HG02610 (cell line): Measurements from ENCODE around the gene HTRA3.

ENCODE experiments used
- ATAC-seq: cut with Tn5 transposase; IDR thresholded peaks from one replicate; pipeline ENCODE4 v1.9.1; 2021; ENCODE audit warnings: mild to moderate bottlenecking, moderate library complexity; ENCODE audit not compliant: unreplicated experiment

Gene HTRA3

DNA sequence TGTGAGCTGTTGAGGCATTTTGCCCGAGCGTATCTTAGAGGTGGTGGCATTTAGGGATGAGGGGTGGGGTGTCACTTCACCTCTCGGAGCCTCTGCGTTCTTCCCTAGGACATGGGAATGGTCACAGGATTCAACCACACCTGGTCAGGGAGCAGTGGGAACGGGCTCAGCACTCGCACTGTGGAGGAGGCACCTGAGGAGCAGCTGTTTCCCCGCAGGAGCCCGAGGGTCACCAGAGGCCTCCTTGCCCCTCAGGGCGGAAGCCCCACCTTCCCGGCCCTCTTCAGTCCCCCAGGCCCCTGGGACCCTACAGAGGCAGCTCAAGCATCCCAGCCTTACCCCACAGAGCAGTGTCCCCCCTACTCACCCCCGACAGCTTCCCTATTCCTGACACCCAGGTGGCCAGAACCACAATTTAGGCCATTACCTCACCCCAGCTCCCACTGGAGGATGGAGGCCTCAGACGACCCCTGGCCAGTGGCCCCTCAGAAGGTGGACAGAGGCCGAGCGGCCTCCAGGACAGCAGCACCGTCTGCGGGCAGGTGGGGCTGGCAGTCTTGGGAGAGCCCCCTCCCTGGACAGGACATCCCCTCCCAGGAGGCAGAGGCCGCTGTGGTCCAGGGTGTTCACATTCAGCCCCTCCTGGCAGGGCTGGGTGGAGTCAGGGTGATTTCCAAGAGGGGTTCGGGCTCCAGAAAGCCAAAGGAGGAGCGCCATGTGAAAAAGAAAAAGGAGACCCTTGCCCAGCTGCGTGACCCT lies 4.2 kb upstream of the HTRA3 start:
- no peak for ATAC-seq

GRCh38 chr4:8266088-8266487 lies 3.5 kb upstream of the HTRA3 start:
- no peak for ATAC-seq

- ATAC-seq, result no peak
These were observed 3.0 kb upstream of the HTRA3 start for GRCh38 chr4:8266508-8266907.

GRCh38 chr4:8267077-8267476 lies 2.5 kb upstream of the HTRA3 start:
- no peak for ATAC-seq

GRCh38 chr4:8268211-8268610 lies 1.3 kb upstream of the HTRA3 start:
- no peak for ATAC-seq

GRCh38 chr4:8268901-8269534 lies 536 bp upstream of the HTRA3 start:
- ATAC-seq, result no peak

DNA sequence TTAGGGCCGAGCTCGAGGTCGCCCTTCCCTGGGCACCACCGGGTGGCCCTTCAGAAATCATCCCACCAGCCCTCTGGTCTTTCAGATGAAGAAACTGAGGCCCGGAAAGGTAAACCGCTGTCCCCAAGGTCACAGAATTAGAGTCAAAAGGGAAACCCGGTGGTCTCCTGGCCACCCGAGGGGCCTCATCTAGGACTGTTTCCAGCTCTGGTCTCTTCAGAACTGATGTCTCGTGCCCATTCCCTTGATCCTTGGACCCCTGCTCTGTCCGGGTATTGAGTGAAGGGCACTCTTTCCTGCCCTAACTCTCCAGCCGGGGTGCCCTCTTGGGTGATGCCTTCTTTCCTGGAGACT lies 841 bp downstream of the HTRA3 start:
- no peak for ATAC-seq

GRCh38 chr4:8270912-8271815 lies 1.6 kb downstream of the HTRA3 start:
- ATAC-seq, result no peak

DNA sequence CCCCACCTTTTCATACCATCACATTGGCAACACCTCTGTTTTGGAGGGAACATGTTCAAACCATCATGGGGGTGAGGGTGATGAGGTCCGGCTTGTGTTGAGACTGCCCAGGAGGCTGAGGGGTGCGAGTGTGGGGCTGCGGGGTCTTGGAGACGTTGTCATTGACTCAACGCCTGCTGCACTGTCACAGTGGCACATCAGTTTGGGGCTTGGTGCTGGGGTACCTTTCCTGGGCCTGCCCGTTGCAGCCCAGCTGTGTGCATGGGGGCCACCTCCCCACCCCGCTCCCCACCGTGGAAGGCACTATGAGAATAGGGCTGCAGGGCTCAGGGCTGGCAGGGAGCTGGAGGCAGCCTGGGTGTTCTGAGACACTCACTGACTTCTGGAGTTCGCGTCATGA lies 2.3 kb downstream of the HTRA3 start:
- ATAC-seq, result no peak

GRCh38 chr4:8272472-8273428 lies 3.2 kb downstream of the HTRA3 start:
- ATAC-seq, result no peak

DNA sequence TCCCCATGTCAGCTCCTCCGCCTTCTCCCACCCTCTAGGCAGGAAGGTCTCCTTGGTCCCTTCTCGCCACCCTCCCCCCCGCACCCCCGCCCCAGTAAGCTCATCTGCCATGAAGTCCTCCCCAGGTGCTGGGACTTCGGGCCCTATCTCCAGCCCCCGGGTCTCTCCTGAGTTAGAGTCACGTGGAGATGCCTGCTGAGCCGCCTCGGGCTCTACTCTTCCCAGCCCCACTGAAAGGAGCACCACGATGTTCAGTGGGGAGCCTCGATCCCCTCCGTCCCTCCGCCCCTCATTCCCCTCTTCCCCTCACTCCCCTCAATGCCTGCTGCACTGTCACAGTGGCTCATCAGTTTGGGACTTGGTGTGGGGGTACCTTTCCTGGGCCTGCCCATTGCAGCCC lies 3.9 kb downstream of the HTRA3 start:
- no peak for ATAC-seq

GRCh38 chr4:8274066-8274652 lies 4.6 kb downstream of the HTRA3 start:
- ATAC-seq, result no peak

DNA sequence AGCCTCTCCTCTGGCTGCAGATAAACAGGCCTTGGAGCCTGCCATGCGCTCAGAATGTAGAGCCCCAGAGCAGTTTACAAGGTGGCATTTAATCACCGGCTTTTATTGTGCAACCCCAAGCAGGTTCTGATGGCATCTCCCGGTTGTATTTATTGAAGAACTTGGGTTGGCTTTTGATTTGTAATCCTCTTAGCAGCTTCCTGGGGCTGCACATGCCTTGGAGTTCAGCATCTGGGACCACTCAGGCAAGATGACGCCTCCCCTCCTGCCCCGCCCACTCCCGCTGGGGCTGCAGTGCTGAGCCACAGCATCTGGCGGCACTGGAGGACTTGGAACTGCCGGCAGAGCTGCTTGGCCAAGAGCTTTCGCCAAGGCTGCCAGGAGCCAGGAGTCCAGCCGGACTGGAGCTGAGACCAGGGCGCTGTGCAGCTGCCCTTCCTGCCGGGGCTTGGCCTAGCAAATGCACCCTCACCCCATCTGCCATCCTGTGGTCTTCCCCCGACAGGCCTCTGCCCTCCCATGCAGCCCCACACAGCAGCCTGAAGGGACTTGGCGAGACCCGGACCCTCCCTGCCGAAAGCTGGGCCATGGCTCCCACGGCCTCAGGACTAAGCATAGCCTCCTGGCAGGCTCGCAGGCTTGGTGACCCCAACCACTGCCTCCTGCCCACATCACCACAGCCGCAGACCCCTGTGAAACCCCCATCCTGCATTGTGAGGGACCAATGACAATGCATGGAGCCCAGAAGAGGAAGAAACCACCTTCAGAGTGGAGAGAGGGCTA lies 5.4 kb downstream of the HTRA3 start:
- no peak for ATAC-seq

GRCh38 chr4:8275548-8275910 lies 6.0 kb downstream of the HTRA3 start:
- ATAC-seq, result no peak

DNA sequence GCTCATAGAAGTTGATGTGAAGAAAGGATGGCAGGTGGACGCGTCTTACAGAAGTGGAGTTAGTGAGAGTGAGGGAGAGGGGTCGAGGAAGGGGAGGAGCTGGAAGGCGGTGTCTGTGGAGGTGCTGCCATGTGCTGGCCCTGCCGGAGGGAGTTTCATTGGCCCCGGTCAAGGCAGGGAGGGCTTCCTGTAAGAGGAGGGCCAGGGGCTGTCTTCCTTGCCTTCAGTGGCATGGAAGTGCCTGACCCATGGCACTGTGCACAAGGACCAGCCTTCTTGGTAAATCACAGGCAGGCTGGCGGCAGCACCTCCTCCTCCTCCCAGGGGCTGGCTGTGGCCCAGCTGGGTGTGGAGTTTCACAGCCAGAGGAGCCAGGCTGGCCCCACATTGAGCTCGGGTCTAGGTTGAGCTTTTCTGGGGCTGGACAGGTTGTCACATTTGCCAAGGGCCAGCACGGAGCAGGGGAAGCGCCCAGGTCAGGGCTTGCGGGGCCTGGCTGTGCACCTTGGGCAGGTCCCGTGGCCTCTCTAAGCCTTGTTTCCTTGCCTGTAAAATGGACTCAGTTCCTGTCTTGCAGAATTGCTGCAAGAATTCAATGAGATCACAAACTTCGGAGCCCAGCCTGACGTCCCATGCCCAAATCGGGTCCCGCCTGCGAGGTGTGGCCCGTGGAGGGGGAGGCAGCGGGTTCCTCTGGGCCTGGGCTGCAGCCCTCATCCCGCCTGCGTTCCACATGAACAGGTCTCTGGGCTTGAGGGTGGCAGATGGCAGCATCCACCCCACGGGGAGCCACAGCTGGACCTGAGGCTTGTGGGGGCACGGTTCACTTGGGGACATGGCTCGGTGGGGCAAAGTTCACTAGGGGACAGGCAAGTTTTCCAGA lies 7.0 kb downstream of the HTRA3 start:
- ATAC-seq, result no peak

GRCh38 chr4:8277356-8278008 lies 7.9 kb downstream of the HTRA3 start:
- no peak for ATAC-seq

DNA sequence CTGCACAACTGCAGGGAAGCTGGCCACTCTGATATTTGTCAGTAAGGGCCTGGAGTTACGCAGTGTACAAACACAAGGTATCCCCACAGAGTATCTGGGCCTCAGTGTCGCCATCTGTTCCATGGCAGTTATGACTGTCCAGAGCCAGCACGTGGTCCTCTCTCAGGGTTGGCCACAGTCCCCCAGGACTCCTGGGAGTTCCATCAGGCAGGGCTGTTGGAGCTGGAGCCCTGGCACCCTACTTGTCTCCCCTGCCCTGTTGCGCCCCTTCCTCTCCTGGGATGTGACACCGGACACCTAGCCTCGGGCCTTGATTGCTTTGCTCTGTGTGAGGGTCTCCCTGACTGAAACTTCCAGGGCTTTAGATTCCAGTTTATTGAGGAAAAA lies 8.4 kb downstream of the HTRA3 start:
- ATAC-seq, result no peak
